IMR-90 (cell line): ENCODE results near the gene USP28. TPM values are rescaled to one million over a fixed set of nuclear protein-coding genes. Genes with fewer than 3 reads are reported as not detected.

Experiments
- ATAC-seq: fragments of 200-7000 bp; cut with Tn5 transposase; 2 replicates; pipeline ENCODE4 v1.9.1; 2020; ENCODE audit warnings: low read depth, mild to moderate bottlenecking, moderate library complexity
- BruUV-seq: library from RNA; stranded (reverse); fragments of 400-500 nt; replicated peaks from 2 replicates; lab custom pipeline; 2021; lab: Mats Ljungman, UMichigan
- CTCF ChIA-PET: fragments of 300-600 bp; formaldehyde crosslinking; extraction: SDS; loops from one replicate; lab custom pipeline; 2021; ENCODE audit warnings: antibody characterized with exemption; lab: Yijun Ruan, JAX
- POLR2A ChIA-PET: fragments of 300-600 bp; sonication (Branson Sonifier 250); formaldehyde crosslinking; loops from one replicate; lab custom pipeline; 2022; ENCODE audit warnings: antibody characterized with exemption; ENCODE audit not compliant: unreplicated experiment; lab: Charles Lee
- DNase-seq: peaks from one replicate; pipeline ENCODE4 v3.0.0; 2013
- H2AFZ ChIP-seq: replicated peaks from 2 replicates; pipeline ENCODE3; 2013; ENCODE audit warnings: low read length, mild to moderate bottlenecking; ENCODE audit not compliant: poor library complexity
- H2AK5ac ChIP-seq: 2 replicates; pipeline ENCODE4 v1.6.1; 2013; ENCODE audit warnings: low read depth, low read length, inconsistent platforms
- H2AK9ac ChIP-seq: replicated peaks from 2 replicates; pipeline ENCODE3; 2013; ENCODE audit warnings: mild to moderate bottlenecking, low read depth, low read length, moderate library complexity; ENCODE audit not compliant: poor library complexity
- H2BK120ac ChIP-seq: 2 replicates; pipeline ENCODE4 v1.6.1; 2013; ENCODE audit warnings: low read depth, low read length, inconsistent platforms
- H2BK15ac ChIP-seq: 3 replicates; pipeline ENCODE4 v1.6.1; 2013; ENCODE audit warnings: low read depth, low read length, inconsistent platforms
- H2BK20ac ChIP-seq: 2 replicates; pipeline ENCODE4 v1.6.1; 2013; ENCODE audit warnings: low read depth, mild to moderate bottlenecking, inconsistent platforms, low read length, moderate library complexity
- H2BK5ac ChIP-seq: 2 replicates; pipeline ENCODE4 v1.6.1; 2013; ENCODE audit warnings: mild to moderate bottlenecking, low read depth, low read length, inconsistent platforms; ENCODE audit not compliant: poor library complexity, severe bottlenecking
- H3K14ac ChIP-seq: replicated peaks from 2 replicates; pipeline ENCODE4 v1.6.1; 2013; ENCODE audit warnings: low read depth, low read length, inconsistent platforms
- H3K18ac ChIP-seq: 2 replicates; pipeline ENCODE4 v1.6.1; 2013; ENCODE audit warnings: low read depth, low read length, control low read depth
- H3K23ac ChIP-seq: 2 replicates; pipeline ENCODE4 v1.6.1; 2013; ENCODE audit warnings: low read depth, low read length, inconsistent platforms
- H3K27ac ChIP-seq: 2 replicates; pipeline ENCODE4 v1.5.1; 2013; ENCODE audit warnings: mild to moderate bottlenecking, control low read depth, low read length; ENCODE audit not compliant: insufficient read depth
- H3K27me3 ChIP-seq: 2 replicates; pipeline ENCODE4 v1.6.1; 2013; ENCODE audit warnings: low read length; ENCODE audit not compliant: control insufficient read depth, insufficient read depth
- H3K36me3 ChIP-seq: 2 replicates; pipeline ENCODE4 v1.6.1; 2013; ENCODE audit warnings: low read length, mixed read lengths; ENCODE audit not compliant: control insufficient read depth, insufficient read depth
- H3K4ac ChIP-seq: 2 replicates; pipeline ENCODE4 v1.6.1; 2013; ENCODE audit warnings: low read depth, low read length, inconsistent platforms
- H3K4me1 ChIP-seq: 2 replicates; pipeline ENCODE4 v1.6.1; 2013; ENCODE audit warnings: low read length, mixed read lengths; ENCODE audit not compliant: control insufficient read depth, insufficient read depth
- H3K4me2 ChIP-seq: 2 replicates; pipeline ENCODE4 v1.6.1; 2013; ENCODE audit warnings: low read depth, mild to moderate bottlenecking, control low read depth, low read length, moderate library complexity
- H3K4me3 ChIP-seq: 2 replicates; pipeline ENCODE4 v1.5.1; 2013; ENCODE audit warnings: low read depth, mild to moderate bottlenecking, control low read depth, low read length, moderate library complexity; ENCODE audit not compliant: insufficient read depth
- H3K56ac ChIP-seq: 2 replicates; pipeline ENCODE4 v1.6.1; 2013; ENCODE audit warnings: low read length, inconsistent platforms; ENCODE audit not compliant: insufficient read depth; ENCODE audit errors: extremely low read depth
- H3K79me1 ChIP-seq, 2 experiments: 2 replicates each; pipeline ENCODE4 v1.6.1; 2013; ENCODE audit warnings: low read length in 2 of 2, inconsistent platforms in 1 of 2, low read depth in 1 of 2
- H3K9ac ChIP-seq: 2 replicates; pipeline ENCODE4 v1.6.1; 2013; ENCODE audit warnings: low read depth, low read length, control low read depth
- H3K9me1 ChIP-seq: 2 replicates; pipeline ENCODE4 v1.6.1; 2013; ENCODE audit warnings: low read length, inconsistent platforms; ENCODE audit not compliant: insufficient read depth
- H3K9me3 ChIP-seq: 2 replicates; pipeline ENCODE4 v1.6.1; 2013; ENCODE audit warnings: low read length; ENCODE audit not compliant: control insufficient read depth, insufficient read depth
- H4K20me1 ChIP-seq: 2 replicates; pipeline ENCODE4 v1.6.1; 2013; ENCODE audit warnings: low read length, inconsistent platforms; ENCODE audit not compliant: insufficient read depth
- H4K5ac ChIP-seq: 2 replicates; pipeline ENCODE4 v1.6.1; 2013; ENCODE audit warnings: mild to moderate bottlenecking, low read depth, low read length, control low read depth
- H4K8ac ChIP-seq, 2 experiments: 2 replicates each; pipeline ENCODE4 v1.6.1; 2013; ENCODE audit warnings: low read depth in 2 of 2, low read length in 2 of 2, control low read depth in 1 of 2, inconsistent platforms in 1 of 2
- H4K91ac ChIP-seq: 2 replicates; pipeline ENCODE4 v1.6.1; 2013; ENCODE audit warnings: low read depth, low read length, inconsistent platforms; ENCODE audit not compliant: insufficient read depth
- USF2 ChIP-seq: fragments of 150-350 bp; IDR thresholded peaks from 2 replicates; pipeline ENCODE4 v1.6.1; 2017; ENCODE audit warnings: mild to moderate bottlenecking, antibody characterized with exemption, low read length, low read depth
- whole genome bisulfite sequencing, 2 experiments: methylation state at CpG; one replicate each; pipeline versions ENCODE4 v1.1.5 to v1.1.7; 2013; ENCODE audit warnings: missing lambda C conversion rate in 2 of 2; ENCODE audit not compliant: insufficient read length in 1 of 2; ENCODE audit errors: extremely low coverage in 2 of 2; 5-methylcytosine and 5-hydroxymethylcytosine counted together
- dilution Hi-C: fragments of 300-500 bp; cut with HindIII; formaldehyde crosslinking; loops from one replicate; pipeline ENCODE4 v1.14.3; 2018; ENCODE audit warnings: low sequenced_read_pairs; ENCODE audit not compliant: unreplicated experiment
- in situ Hi-C: fragments of 300-500 bp; cut with MboI; formaldehyde crosslinking; loops from 3 replicates; pipeline ENCODE4 v1.14.3; 2019; ENCODE audit warnings: low sequenced_read_pairs, inconsistent platforms, mixed read lengths
- intact Hi-C: fragments of 100-400 bp; cut with micrococcal nuclease; formaldehyde crosslinking; loops from 2 replicates; pipeline ENCODE4 v1.10.0; 2022
- polyA plus RNA-seq, 3 experiments: library from polyadenylated mRNA; depleted of rRNA; stranded (reverse); fragments of >200 nt; gene quantifications; 2 replicates each; pipeline ENCODE4 v1.2.3, GENCODE V29; 2012; ENCODE audit warnings: low replicate concordance in 1 of 3
- total RNA-seq: library from RNA; depleted of rRNA; stranded (reverse); fragments of >200 nt; gene quantifications from 2 replicates; pipeline ENCODE4 v1.2.3, GENCODE V29; 2012
- TF ChIP-seq, protein P1 (sequence below): conservative IDR thresholded peaks from 2 replicates; pipeline ENCODE4 v1.5.1; 2012; ENCODE audit warnings: mild to moderate bottlenecking, low read depth, low read length, improper control_type of control experiment

The USP28 gene
- total and polyA plus RNA-seq, 2 of the 4 experiments (the other 2 are of a cell fraction): 17.0 to 36.0 TPM

GRCh38 chr11:113906038-113906437 is 30.7 kb upstream of the USP28 start:
- dilution Hi-C loops (no loop called here), intact Hi-C loops (no loop called here)
- WGBS, 2 experiments: no CpG with 5 or more reads among the region's 4 CpGs

More at GRCh38 chr11:113906038-113906437, 30.7 kb upstream of the USP28 start:
- Histone ChIP-seq H2BK20ac (no peak overlapping the region), H2BK120ac (no peak overlapping the region), H3K9me3 (no peaks in the 10 kb centered on the region), H3K14ac (no peak overlapping the region), H2BK15ac (no peak overlapping the region), H2AK5ac (no peak overlapping the region), H3K56ac (no peak overlapping the region), H3K9me1 (no peaks in the 10 kb centered on the region), H3K18ac (no peak overlapping the region), H3K4me1 (no peaks in the 10 kb centered on the region), H3K23ac (no peak overlapping the region), H4K8ac (no peak overlapping the region), H3K4me2 (no peak overlapping the region), H3K27me3 (peaks cover 7% of the 10 kb centered on the region), H4K91ac (no peak overlapping the region), H3K27ac (no peak overlapping the region), H4K20me1 (no peaks in the 10 kb centered on the region), H2AFZ (no peak overlapping the region), H3K4me3 (no peak overlapping the region), H3K4ac (no peak overlapping the region), H3K79me1 (no peaks in the 10 kb centered on the region), H4K5ac (no peak overlapping the region), H2AK9ac (no peak overlapping the region), H3K9ac (no peak overlapping the region), H2BK5ac (no peak overlapping the region), H3K36me3 (no peaks in the 10 kb centered on the region)
- ATAC-seq (no peak; the same call in 1 of the 2 replicates), DNase-seq (peak; percentile 51)
- in situ Hi-C loops: no loop called here
- POLR2A ChIA-PET: no interaction called here
- CTCF ChIA-PET: interaction anchor here (1.2 to 2.6 kb wide), 3 partner anchors 10 to 355 kb away, joined by 4 to 9 read pairs (median 5); no protein-coding TSS in a partner anchor
- no peak for TF ChIP-seq USF2
- TF ChIP-seq, protein P1, sequence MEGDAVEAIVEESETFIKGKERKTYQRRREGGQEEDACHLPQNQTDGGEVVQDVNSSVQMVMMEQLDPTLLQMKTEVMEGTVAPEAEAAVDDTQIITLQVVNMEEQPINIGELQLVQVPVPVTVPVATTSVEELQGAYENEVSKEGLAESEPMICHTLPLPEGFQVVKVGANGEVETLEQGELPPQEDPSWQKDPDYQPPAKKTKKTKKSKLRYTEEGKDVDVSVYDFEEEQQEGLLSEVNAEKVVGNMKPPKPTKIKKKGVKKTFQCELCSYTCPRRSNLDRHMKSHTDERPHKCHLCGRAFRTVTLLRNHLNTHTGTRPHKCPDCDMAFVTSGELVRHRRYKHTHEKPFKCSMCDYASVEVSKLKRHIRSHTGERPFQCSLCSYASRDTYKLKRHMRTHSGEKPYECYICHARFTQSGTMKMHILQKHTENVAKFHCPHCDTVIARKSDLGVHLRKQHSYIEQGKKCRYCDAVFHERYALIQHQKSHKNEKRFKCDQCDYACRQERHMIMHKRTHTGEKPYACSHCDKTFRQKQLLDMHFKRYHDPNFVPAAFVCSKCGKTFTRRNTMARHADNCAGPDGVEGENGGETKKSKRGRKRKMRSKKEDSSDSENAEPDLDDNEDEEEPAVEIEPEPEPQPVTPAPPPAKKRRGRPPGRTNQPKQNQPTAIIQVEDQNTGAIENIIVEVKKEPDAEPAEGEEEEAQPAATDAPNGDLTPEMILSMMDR: peak; percentile 30
- no TSS peak for BruUV-seq
